Neural progenitor cell (in vitro differentiated cells): Measurements from ENCODE around the gene HOXC13. TPM values are rescaled to one million over a fixed set of nuclear protein-coding genes. Genes with fewer than 3 reads are reported as not detected.
A peak's percentile ranks its signal among the peaks of the same experiment; 100 is the strongest.

Experiments
- DNase-seq: peaks from one replicate; pipeline ENCODE4 v3.0.0-alpha.2; 2016; ENCODE audit warnings: low spot score
- H2AFZ ChIP-seq: fragments of 200-600 bp; sonication (generic); replicated peaks from 2 replicates; pipeline ENCODE4 v1.6.1; 2016; ENCODE audit warnings: antibody characterized with exemption
- H3F3A ChIP-seq: fragments of 200-600 bp; sonication (generic); 2 replicates; pipeline ENCODE4 v1.6.1; 2016; ENCODE audit warnings: antibody characterized with exemption, low read depth
- H3K27ac ChIP-seq: fragments of 200-600 bp; sonication (generic); 2 replicates; pipeline ENCODE4 v1.5.1; 2016; ENCODE audit warnings: mild to moderate bottlenecking
- H3K27me3 ChIP-seq: fragments of 200-600 bp; sonication (generic); 2 replicates; pipeline ENCODE4 v1.6.1; 2016; ENCODE audit warnings: mild to moderate bottlenecking, moderate library complexity
- H3K36me3 ChIP-seq: fragments of 200-600 bp; sonication (generic); 2 replicates; pipeline ENCODE4 v1.5.1; 2016
- H3K4me1 ChIP-seq: fragments of 200-600 bp; sonication (generic); 2 replicates; pipeline ENCODE4 v1.6.1; 2016; ENCODE audit warnings: mixed run types
- H3K4me2 ChIP-seq: fragments of 200-600 bp; sonication (generic); 2 replicates; pipeline ENCODE4 v1.6.1; 2016
- H3K4me3 ChIP-seq: fragments of 200-600 bp; sonication (generic); 2 replicates; pipeline ENCODE4 v1.5.1; 2016
- H3K79me2 ChIP-seq: fragments of 200-600 bp; sonication (generic); 2 replicates; pipeline ENCODE4 v1.6.1; 2016; ENCODE audit warnings: low read depth
- H3K9ac ChIP-seq: fragments of 200-600 bp; sonication (generic); 2 replicates; pipeline ENCODE4 v1.6.1; 2016
- H3K9me3 ChIP-seq: fragments of 200-600 bp; sonication (generic); 2 replicates; pipeline ENCODE4 v1.5.1; 2016; ENCODE audit warnings: low read depth
- H4K20me1 ChIP-seq: fragments of 200-600 bp; sonication (generic); 2 replicates; pipeline ENCODE4 v1.6.1; 2016; ENCODE audit warnings: low read depth
- H3K27ac Mint-ChIP-seq: 3 replicates; pipeline ENCODE4 v1.8.0; 2021; ENCODE audit warnings: mixed read lengths
- H3K27me3 Mint-ChIP-seq: 2 replicates; pipeline ENCODE4 v1.8.0; 2022; ENCODE audit warnings: low read depth, mild to moderate bottlenecking, inconsistent platforms, moderate library complexity, mixed read lengths; ENCODE audit not compliant: insufficient read depth
- H3K36me3 Mint-ChIP-seq: 3 replicates; pipeline ENCODE4 v1.8.0; 2021; ENCODE audit warnings: mixed read lengths
- H3K4me1 Mint-ChIP-seq: 3 replicates; pipeline ENCODE4 v1.8.0; 2021; ENCODE audit warnings: mixed read lengths
- H3K4me3 Mint-ChIP-seq: 3 replicates; pipeline ENCODE4 v1.8.0; 2021; ENCODE audit warnings: mild to moderate bottlenecking, moderate library complexity, mixed read lengths
- H3K9me3 Mint-ChIP-seq: 3 replicates; pipeline ENCODE4 v1.8.0; 2020; ENCODE audit warnings: mixed read lengths
- EZH2 ChIP-seq: fragments of 200-600 bp; sonication (generic); IDR thresholded peaks from 2 replicates; pipeline ENCODE4 v1.6.1; 2017; ENCODE audit warnings: antibody characterized with exemption, mild to moderate bottlenecking, moderate library complexity
- EZH2phosphoT487 ChIP-seq: fragments of 200-600 bp; sonication (generic); IDR thresholded peaks from 2 replicates; pipeline ENCODE4 v1.6.1; 2017; ENCODE audit warnings: antibody characterized with exemption
- total RNA-seq: library from RNA; depleted of rRNA; stranded (reverse); fragments of >200 nt; gene quantifications from 2 replicates; pipeline ENCODE4 v1.2.3, GENCODE V29; 2015; ENCODE audit warnings: low replicate concordance
- TF ChIP-seq, protein P1 (sequence below): fragments of 200-600 bp; sonication (generic); IDR thresholded peaks from 2 replicates; pipeline ENCODE4 v1.5.1; 2017; ENCODE audit warnings: antibody characterized with exemption, mild to moderate bottlenecking

HOXC13 gene
- total RNA-seq, 1 donor from 2014 or later, result not detected

DNA sequence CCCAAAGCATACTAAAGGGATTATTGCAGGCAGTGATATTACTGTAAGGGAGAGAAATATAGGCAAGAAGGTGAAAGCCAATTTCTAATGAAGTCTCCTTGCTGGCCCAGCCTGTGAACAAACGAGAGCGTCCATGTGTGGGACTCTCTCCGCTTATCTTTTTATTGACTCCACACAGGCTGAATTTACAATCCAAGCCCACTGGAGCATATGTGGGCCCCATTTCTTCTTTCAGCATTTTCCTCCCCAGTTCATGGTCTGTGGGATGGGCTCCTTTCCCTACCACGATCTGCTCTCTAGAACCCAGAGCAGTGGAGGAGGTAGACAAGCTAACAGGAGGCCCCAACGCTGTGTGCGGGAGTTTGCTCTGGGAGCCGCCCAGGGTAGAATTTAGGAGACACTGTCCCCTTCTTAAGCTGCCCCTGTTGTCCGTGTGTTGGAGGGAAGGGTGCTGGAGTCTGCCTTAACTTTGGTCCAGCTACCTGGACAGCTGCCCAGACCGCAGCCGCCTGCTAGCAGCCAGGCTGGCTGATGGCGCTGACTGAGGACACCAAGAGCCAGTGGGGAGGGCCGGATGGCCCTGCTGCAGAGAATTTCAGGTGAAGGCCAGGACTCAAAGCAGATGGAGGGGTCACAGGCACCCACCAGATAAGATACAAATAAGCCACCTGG lies 31.1 kb downstream of the HOXC13 start:
- peaks cover 100% of the 10 kb centered on the region for H3K27me3 ChIP-seq
- H3K36me3 Mint-ChIP-seq, result no peaks in the 10 kb centered on the region
- peaks cover 10% of the 10 kb centered on the region for H3K9me3 Mint-ChIP-seq
- no peak overlapping the region for H3K4me3 Mint-ChIP-seq
- no peaks in the 10 kb centered on the region for H3K79me2 ChIP-seq
- no peak overlapping the region for H3K9ac ChIP-seq
- no peak overlapping the region for H3K27ac Mint-ChIP-seq
- no peak overlapping the region for H3K27ac ChIP-seq
- H2AFZ ChIP-seq, result no peak overlapping the region
- DNase-seq, result no peak
- no peak overlapping the region for H3K4me3 ChIP-seq
- no peaks in the 10 kb centered on the region for H3K36me3 ChIP-seq
- no peaks in the 10 kb centered on the region for H3K4me1 ChIP-seq
- H3F3A ChIP-seq, result no peaks in the 10 kb centered on the region
- peaks cover 93% of the 10 kb centered on the region for H4K20me1 ChIP-seq
- no peaks in the 10 kb centered on the region for H3K9me3 ChIP-seq
- TF ChIP-seq EZH2 (no peak), EZH2phosphoT487 (peak; percentile 18)
- H3K4me1 Mint-ChIP-seq, result no peaks in the 10 kb centered on the region
- peaks cover 95% of the 10 kb centered on the region for H3K27me3 Mint-ChIP-seq
- H3K4me2 ChIP-seq, result no peak overlapping the region

DNA sequence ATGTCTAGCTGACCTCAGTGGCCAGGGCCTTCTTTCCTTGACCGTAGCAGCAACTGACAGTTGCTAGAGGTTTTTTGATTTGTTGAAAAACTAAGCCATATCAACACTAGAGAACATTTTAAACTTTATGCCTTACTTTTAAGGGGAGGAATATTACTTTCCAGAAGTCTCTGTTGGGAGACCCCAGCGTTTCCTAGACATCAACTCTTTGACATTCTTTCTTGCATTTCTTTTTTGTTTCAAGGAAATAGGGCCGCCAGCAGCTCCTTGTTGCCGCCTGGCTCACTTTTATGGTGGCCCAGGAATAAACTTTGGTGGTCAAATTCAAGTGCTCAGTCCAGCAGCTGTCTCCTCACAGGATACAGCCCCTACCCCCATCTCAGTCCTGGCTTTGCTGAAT lies 31.8 kb downstream of the HOXC13 start:
- peaks cover 100% of the 10 kb centered on the region for H3K27me3 ChIP-seq
- H3F3A ChIP-seq, result no peaks in the 10 kb centered on the region
- Mint-ChIP-seq H3K27ac (no peak overlapping the region), H3K36me3 (no peaks in the 10 kb centered on the region), H3K9me3 (peaks cover 10% of the 10 kb centered on the region), H3K27me3 (peaks cover 94% of the 10 kb centered on the region), H3K4me1 (no peaks in the 10 kb centered on the region), H3K4me3 (no peak overlapping the region)
- no peak overlapping the region for H3K27ac ChIP-seq
- TF ChIP-seq EZH2phosphoT487 (peak; percentile 42), EZH2 (peak; percentile 36)
- TF ChIP-seq, protein P1, sequence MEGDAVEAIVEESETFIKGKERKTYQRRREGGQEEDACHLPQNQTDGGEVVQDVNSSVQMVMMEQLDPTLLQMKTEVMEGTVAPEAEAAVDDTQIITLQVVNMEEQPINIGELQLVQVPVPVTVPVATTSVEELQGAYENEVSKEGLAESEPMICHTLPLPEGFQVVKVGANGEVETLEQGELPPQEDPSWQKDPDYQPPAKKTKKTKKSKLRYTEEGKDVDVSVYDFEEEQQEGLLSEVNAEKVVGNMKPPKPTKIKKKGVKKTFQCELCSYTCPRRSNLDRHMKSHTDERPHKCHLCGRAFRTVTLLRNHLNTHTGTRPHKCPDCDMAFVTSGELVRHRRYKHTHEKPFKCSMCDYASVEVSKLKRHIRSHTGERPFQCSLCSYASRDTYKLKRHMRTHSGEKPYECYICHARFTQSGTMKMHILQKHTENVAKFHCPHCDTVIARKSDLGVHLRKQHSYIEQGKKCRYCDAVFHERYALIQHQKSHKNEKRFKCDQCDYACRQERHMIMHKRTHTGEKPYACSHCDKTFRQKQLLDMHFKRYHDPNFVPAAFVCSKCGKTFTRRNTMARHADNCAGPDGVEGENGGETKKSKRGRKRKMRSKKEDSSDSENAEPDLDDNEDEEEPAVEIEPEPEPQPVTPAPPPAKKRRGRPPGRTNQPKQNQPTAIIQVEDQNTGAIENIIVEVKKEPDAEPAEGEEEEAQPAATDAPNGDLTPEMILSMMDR, result no peak
- no peaks in the 10 kb centered on the region for H3K9me3 ChIP-seq
- H2AFZ ChIP-seq, result no peak overlapping the region
- H3K4me3 ChIP-seq, result no peak overlapping the region
- peaks cover 90% of the 10 kb centered on the region for H4K20me1 ChIP-seq
- H3K9ac ChIP-seq, result no peak overlapping the region
- no peak for DNase-seq
- H3K79me2 ChIP-seq, result no peaks in the 10 kb centered on the region
- no peaks in the 10 kb centered on the region for H3K4me1 ChIP-seq
- H3K4me2 ChIP-seq, result no peak overlapping the region
- no peaks in the 10 kb centered on the region for H3K36me3 ChIP-seq

DNA sequence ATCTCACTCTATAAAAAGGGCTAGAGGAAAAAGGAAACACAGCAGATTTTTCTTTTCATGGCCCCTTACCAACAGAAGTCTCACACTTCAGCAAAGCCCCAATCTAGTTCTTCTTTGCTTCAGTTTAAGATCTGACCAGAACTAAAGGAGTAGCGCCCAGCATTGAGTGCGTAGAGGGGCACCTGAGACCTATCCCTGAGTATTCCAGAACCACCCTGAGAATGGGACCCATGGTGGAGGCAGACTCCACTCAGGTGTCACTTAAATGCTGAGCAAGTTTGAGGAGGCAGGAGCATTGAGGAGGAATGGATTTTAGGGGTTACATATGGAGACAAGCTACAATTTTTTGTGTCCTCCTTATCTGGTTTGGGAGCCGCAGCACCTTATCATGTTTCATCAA lies 32.5 kb downstream of the HOXC13 start:
- Histone ChIP-seq H2AFZ (no peak overlapping the region), H3K4me2 (no peak overlapping the region), H3K36me3 (no peaks in the 10 kb centered on the region), H3F3A (no peaks in the 10 kb centered on the region), H4K20me1 (peaks cover 92% of the 10 kb centered on the region), H3K27me3 (peaks cover 100% of the 10 kb centered on the region), H3K9me3 (no peaks in the 10 kb centered on the region), H3K9ac (no peak overlapping the region), H3K4me1 (no peaks in the 10 kb centered on the region), H3K27ac (no peak overlapping the region), H3K4me3 (no peak overlapping the region), H3K79me2 (no peaks in the 10 kb centered on the region)
- peaks cover 10% of the 10 kb centered on the region for H3K9me3 Mint-ChIP-seq
- H3K4me3 Mint-ChIP-seq, result no peak overlapping the region
- H3K4me1 Mint-ChIP-seq, result no peaks in the 10 kb centered on the region
- TF ChIP-seq, protein P1, result no peak
- TF ChIP-seq EZH2phosphoT487 (no peak), EZH2 (no peak)
- H3K27me3 Mint-ChIP-seq, result peaks cover 94% of the 10 kb centered on the region
- no peak for DNase-seq
- H3K36me3 Mint-ChIP-seq, result no peaks in the 10 kb centered on the region
- H3K27ac Mint-ChIP-seq, result no peak overlapping the region

DNA sequence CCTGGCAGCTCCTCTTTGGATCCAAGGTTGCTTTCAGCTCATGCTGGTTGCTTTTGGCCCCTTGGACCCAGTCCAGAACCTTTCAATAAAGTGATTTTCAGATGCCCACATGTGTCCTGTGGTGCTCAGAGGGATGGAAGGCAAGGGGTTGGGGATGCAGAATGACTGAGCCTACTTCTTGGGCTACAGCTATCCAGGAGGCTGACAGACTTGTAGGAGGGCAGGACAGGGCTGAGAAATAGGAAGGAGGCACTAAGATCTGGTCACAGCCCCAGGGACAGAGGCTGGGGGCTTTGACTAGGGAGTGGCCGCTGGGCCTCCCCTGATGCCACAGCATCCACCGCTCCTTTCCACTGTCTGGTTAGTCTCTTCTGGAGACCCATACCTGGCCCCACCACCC lies 33.1 kb downstream of the HOXC13 start:
- Histone ChIP-seq H4K20me1 (peaks cover 91% of the 10 kb centered on the region), H3K27ac (no peak overlapping the region), H3K9me3 (no peaks in the 10 kb centered on the region), H3K27me3 (peaks cover 100% of the 10 kb centered on the region), H3K4me2 (no peak overlapping the region), H3K79me2 (no peaks in the 10 kb centered on the region), H3F3A (no peaks in the 10 kb centered on the region), H3K36me3 (no peaks in the 10 kb centered on the region), H2AFZ (no peak overlapping the region), H3K4me1 (no peaks in the 10 kb centered on the region), H3K9ac (no peak overlapping the region), H3K4me3 (no peak overlapping the region)
- TF ChIP-seq, protein P1, result no peak
- peak; percentile 51 for TF ChIP-seq EZH2
- no peak overlapping the region for H3K4me3 Mint-ChIP-seq
- H3K27ac Mint-ChIP-seq, result no peak overlapping the region
- no peaks in the 10 kb centered on the region for H3K4me1 Mint-ChIP-seq
- no peak for DNase-seq
- no peaks in the 10 kb centered on the region for H3K36me3 Mint-ChIP-seq
- H3K27me3 Mint-ChIP-seq, result peaks cover 94% of the 10 kb centered on the region
- peaks cover 10% of the 10 kb centered on the region for H3K9me3 Mint-ChIP-seq
